CD4-positive, alpha-beta T cell (primary cell): ENCODE results near the gene WDFY4. TPM values are rescaled to one million over a fixed set of nuclear protein-coding genes. Genes with fewer than 3 reads are reported as not detected.

ENCODE experiments used
- ATAC-seq: fragments of 200-7000 bp; cut with Tn5 transposase; one replicate; pipeline ENCODE4 v1.10.0; 2022; ENCODE audit warnings: mild to moderate bottlenecking; ENCODE audit not compliant: poor library complexity
- CTCF ChIA-PET: fragments of 350-600 bp; sonication (Branson Sonifier 250); formaldehyde crosslinking; loops from one replicate; lab custom pipeline; 2021; ENCODE audit warnings: antibody characterized with exemption, inconsistent platforms; lab: Charles Lee
- POLR2A ChIA-PET: fragments of 350-600 bp; sonication (Branson Sonifier 250); formaldehyde crosslinking; loops from one replicate; lab custom pipeline; 2021; ENCODE audit warnings: antibody characterized with exemption, inconsistent platforms; lab: Charles Lee
- DNase-seq, 14 experiments: peaks; one replicate each; pipeline ENCODE4 v3.0.0-alpha.2; 2013 to 2020; ENCODE audit warnings: mixed read lengths in 2 of 14
- H3K27ac ChIP-seq, 2 donors: one replicate each; pipeline versions ENCODE4 v1.5.1 to v1.7.0; 2013; ENCODE audit warnings: low read length in 2 of 2, low read depth in 1 of 2, mild to moderate bottlenecking in 1 of 2
- H3K27me3 ChIP-seq, 2 experiments: 1 replicate in 1 of 2; 2 replicates in 1 of 2; pipeline versions ENCODE4 v1.6.1 to v1.7.0; 2013; ENCODE audit warnings: low read length in 2 of 2, control low read depth in 1 of 2, mild to moderate bottlenecking in 1 of 2, moderate library complexity in 1 of 2; ENCODE audit not compliant: insufficient read depth in 2 of 2, control insufficient read depth in 1 of 2
- H3K36me3 ChIP-seq: one replicate; pipeline ENCODE4 v1.6.1; 2013; ENCODE audit warnings: low read length, control low read depth; ENCODE audit not compliant: insufficient read depth
- H3K4me1 ChIP-seq: one replicate; pipeline ENCODE4 v1.6.1; 2013; ENCODE audit warnings: low read length, control low read depth; ENCODE audit not compliant: insufficient read depth
- H3K4me3 ChIP-seq: one replicate; pipeline ENCODE4 v1.5.1; 2013; ENCODE audit warnings: mild to moderate bottlenecking, low read length, moderate library complexity
- H3K9me3 ChIP-seq, 2 experiments: 1 replicate in 1 of 2; 2 replicates in 1 of 2; pipeline versions ENCODE4 v1.6.1 to v1.7.0; 2013; ENCODE audit warnings: low read length in 2 of 2, mild to moderate bottlenecking in 2 of 2, control low read depth in 1 of 2, moderate library complexity in 1 of 2; ENCODE audit not compliant: control insufficient read depth in 1 of 2, insufficient read depth in 1 of 2
- H3K27ac Mint-ChIP-seq: one replicate; pipeline ENCODE4 v1.8.0; 2020; ENCODE audit warnings: mixed read lengths
- H3K27me3 Mint-ChIP-seq: one replicate; pipeline ENCODE4 v1.8.0; 2021; ENCODE audit warnings: mixed read lengths
- H3K36me3 Mint-ChIP-seq: one replicate; pipeline ENCODE4 v1.8.0; 2021; ENCODE audit warnings: low read depth, mixed read lengths
- H3K4me1 Mint-ChIP-seq: one replicate; pipeline ENCODE4 v1.8.0; 2021; ENCODE audit warnings: low read depth, mixed read lengths
- H3K4me3 Mint-ChIP-seq: one replicate; pipeline ENCODE4 v1.8.0; 2020; ENCODE audit warnings: mild to moderate bottlenecking, mixed read lengths
- H3K9me3 Mint-ChIP-seq: one replicate; pipeline ENCODE4 v1.8.0; 2020; ENCODE audit warnings: mixed read lengths
- intact Hi-C, 2 experiments: fragments of 100-400 bp; cut with DNase I in 1 of 2; cut with micrococcal nuclease in 1 of 2; formaldehyde crosslinking; loops; one replicate each; pipeline versions ENCODE4 v1.15.1 to v1.9.0; 2023 to 2025; cut with DNase I, micrococcal nuclease
- total RNA-seq, 174 experiments: library from RNA in 2 of 174; stranded (reverse) in 2 of 174; gene quantifications; one replicate each; pipeline ENCODE4 v1.2.3 and lab custom pipeline; 2021 to 2026
- TF ChIP-seq, protein P1 (sequence below): fragments of 200-600 bp; IDR thresholded peaks from one replicate; pipeline ENCODE4 v1.8.0; 2022; ENCODE audit warnings: antibody characterized with exemption, mild to moderate bottlenecking

WDFY4 gene
- total RNA-seq, 2 experiments from 2014 or later: 1.3 to 2.5 TPM

DNA sequence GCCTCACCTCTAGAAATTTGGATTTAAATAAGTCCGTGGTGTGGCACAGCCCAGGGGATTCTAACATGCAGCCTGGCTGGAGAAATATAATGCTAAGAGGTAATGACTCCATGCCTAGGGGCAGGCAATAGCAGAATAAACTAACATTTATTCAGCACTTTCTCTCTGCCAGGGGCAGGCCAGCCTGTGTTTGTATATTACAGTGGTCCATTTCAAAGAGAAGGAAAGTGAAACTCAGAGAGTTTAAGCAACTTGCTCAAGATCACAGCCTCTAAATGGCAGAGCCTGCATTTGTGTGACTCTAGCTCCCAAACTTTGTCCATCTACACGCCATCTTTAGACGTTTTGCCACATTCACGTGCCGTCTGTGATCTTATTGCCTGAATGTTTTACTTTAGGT is 261.7 kb downstream of the WDFY4 start:
- H3K27ac Mint-ChIP-seq: no peak overlapping the region
- H3K36me3 ChIP-seq: no peaks in the 10 kb centered on the region
- intact Hi-C loops: no loop called here
- H3K4me3 ChIP-seq: no peak overlapping the region
- ATAC-seq: no peak
- CTCF ChIA-PET: no interaction called here
- no peak overlapping the region for H3K4me3 Mint-ChIP-seq
- H3K9me3 ChIP-seq: no peaks in the 10 kb centered on the region
- H3K27ac ChIP-seq: no peak overlapping the region
- H3K27me3 Mint-ChIP-seq: no peaks in the 10 kb centered on the region
- no peaks in the 10 kb centered on the region for H3K27me3 ChIP-seq
- no peaks in the 10 kb centered on the region for H3K36me3 Mint-ChIP-seq
- H3K4me1 ChIP-seq: no peaks in the 10 kb centered on the region
- TF ChIP-seq, protein P1, sequence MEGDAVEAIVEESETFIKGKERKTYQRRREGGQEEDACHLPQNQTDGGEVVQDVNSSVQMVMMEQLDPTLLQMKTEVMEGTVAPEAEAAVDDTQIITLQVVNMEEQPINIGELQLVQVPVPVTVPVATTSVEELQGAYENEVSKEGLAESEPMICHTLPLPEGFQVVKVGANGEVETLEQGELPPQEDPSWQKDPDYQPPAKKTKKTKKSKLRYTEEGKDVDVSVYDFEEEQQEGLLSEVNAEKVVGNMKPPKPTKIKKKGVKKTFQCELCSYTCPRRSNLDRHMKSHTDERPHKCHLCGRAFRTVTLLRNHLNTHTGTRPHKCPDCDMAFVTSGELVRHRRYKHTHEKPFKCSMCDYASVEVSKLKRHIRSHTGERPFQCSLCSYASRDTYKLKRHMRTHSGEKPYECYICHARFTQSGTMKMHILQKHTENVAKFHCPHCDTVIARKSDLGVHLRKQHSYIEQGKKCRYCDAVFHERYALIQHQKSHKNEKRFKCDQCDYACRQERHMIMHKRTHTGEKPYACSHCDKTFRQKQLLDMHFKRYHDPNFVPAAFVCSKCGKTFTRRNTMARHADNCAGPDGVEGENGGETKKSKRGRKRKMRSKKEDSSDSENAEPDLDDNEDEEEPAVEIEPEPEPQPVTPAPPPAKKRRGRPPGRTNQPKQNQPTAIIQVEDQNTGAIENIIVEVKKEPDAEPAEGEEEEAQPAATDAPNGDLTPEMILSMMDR: no peak
- no peak for DNase-seq
- POLR2A ChIA-PET: no interaction called here
- H3K9me3 Mint-ChIP-seq: no peaks in the 10 kb centered on the region
- H3K4me1 Mint-ChIP-seq: no peaks in the 10 kb centered on the region

DNA sequence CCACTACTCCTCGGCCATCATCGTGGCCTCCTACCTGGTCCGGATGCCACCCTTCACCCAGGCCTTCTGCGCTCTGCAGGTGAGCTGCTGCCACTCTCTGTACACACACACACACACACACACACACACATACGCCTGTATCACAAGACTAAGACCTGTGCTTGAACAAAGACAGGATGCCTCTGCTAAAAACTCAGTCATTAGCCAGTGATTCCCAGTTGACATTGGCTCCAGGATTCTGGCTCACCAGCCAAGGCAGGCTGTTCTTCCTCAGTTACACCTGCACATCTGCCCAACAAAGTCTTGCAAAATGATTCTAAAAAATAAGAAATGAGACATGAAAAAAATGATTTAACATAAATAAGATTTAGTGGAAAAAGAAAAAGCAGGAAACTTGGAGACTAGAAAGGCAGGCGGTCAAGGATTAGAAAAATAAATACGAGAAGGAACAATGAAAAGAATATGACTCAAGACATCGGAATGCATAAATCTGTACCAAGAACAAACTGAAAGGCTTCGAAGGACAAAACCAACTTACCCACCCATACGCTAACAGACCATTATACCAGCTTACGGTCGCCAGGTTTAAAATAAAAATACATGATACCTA is 262.3 kb downstream of the WDFY4 start:
- no peak overlapping the region for H3K27ac Mint-ChIP-seq
- H3K4me3 ChIP-seq: no peak overlapping the region
- ChIA-PET POLR2A (no interaction called here), CTCF (no interaction called here)
- H3K4me3 Mint-ChIP-seq: no peak overlapping the region
- H3K27me3 Mint-ChIP-seq: no peaks in the 10 kb centered on the region
- H3K27me3 ChIP-seq: no peaks in the 10 kb centered on the region
- no peaks in the 10 kb centered on the region for H3K4me1 ChIP-seq
- H3K4me1 Mint-ChIP-seq: no peaks in the 10 kb centered on the region
- DNase-seq (no peak), ATAC-seq (no peak)
- intact Hi-C loops: no loop called here
- no peak overlapping the region for H3K27ac ChIP-seq
- H3K9me3 ChIP-seq: no peaks in the 10 kb centered on the region
- H3K36me3 ChIP-seq: no peaks in the 10 kb centered on the region
- TF ChIP-seq, protein P1: no peak
- H3K9me3 Mint-ChIP-seq: no peaks in the 10 kb centered on the region
- no peaks in the 10 kb centered on the region for H3K36me3 Mint-ChIP-seq

DNA sequence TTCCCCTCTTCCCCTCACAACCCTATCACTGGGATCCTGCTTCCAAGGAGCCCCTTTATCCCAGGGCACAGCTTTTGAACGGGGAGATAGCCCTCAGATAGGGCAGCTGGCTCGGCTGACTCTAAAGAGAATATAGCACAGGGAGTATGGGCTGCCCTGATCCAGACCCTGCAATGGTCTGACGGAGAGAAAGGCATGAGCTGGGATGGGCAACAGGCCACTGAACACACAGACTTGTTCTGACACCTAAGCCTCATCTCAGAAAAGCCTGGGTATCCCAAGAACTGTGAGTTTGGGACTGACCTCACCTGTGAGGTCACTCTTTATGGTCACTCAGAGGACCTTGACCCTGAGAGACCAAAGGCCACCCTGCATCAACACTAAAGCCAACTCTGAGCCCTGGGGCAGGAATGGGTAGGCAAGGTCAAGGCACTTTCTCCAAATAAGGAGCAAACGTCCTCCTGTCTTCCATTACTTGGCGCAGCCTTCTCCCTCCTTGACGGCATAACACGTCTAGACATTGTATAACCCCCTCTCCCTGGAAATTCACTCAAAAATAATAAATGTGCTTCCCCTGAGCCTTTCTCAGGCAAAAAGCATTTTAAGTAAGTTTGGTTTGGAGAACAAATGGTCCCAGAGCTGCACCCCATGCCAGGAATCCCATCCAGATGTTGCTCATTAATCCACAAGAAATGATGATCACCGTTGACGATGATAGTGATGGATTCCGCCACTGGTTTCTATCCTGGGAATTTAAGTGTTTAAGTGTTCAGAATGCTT is 263.2 kb downstream of the WDFY4 start:
- no peaks in the 10 kb centered on the region for H3K27me3 Mint-ChIP-seq
- Histone ChIP-seq H3K9me3 (no peaks in the 10 kb centered on the region), H3K4me1 (no peaks in the 10 kb centered on the region), H3K36me3 (no peaks in the 10 kb centered on the region), H3K27me3 (no peaks in the 10 kb centered on the region), H3K27ac (no peak overlapping the region), H3K4me3 (no peak overlapping the region)
- TF ChIP-seq, protein P1: no peak
- no peak for DNase-seq
- intact Hi-C loops: no loop called here
- no peaks in the 10 kb centered on the region for H3K9me3 Mint-ChIP-seq
- no peak for ATAC-seq
- H3K27ac Mint-ChIP-seq: no peak overlapping the region
- no peaks in the 10 kb centered on the region for H3K4me1 Mint-ChIP-seq
- no peaks in the 10 kb centered on the region for H3K36me3 Mint-ChIP-seq
- ChIA-PET POLR2A (no interaction called here), CTCF (no interaction called here)
- no peak overlapping the region for H3K4me3 Mint-ChIP-seq
